Panc1 (cell line): ENCODE results near the gene KLHL30. TPM values are rescaled to one million over a fixed set of nuclear protein-coding genes. Genes with fewer than 3 reads are reported as not detected.
A peak's percentile ranks its signal among the peaks of the same experiment; 100 is the strongest.

ENCODE experiments used
- ATAC-seq: fragments of 200-7000 bp; cut with Tn5 transposase; 2 replicates; pipeline ENCODE4 v1.9.1; 2020; ENCODE audit warnings: mild to moderate bottlenecking, moderate library complexity
- BruUV-seq: library from RNA; stranded (reverse); fragments of 400-500 nt; replicated peaks from 2 replicates; lab custom pipeline; 2021; lab: Mats Ljungman, UMichigan
- CTCF ChIA-PET: fragments of 300-600 bp; sonication (Branson Sonifier 250); formaldehyde crosslinking; loops from one replicate; lab custom pipeline; 2022; ENCODE audit warnings: antibody characterized with exemption; lab: Charles Lee
- POLR2A ChIA-PET: fragments of 300-600 bp; sonication (Branson Sonifier 250); formaldehyde crosslinking; loops from one replicate; lab custom pipeline; 2022; ENCODE audit warnings: antibody characterized with exemption; lab: Charles Lee
- DNase-seq: peaks from one replicate; pipeline ENCODE4 v3.0.0-alpha.2; 2010; ENCODE audit warnings: low read depth, low spot score
- H3K27ac ChIP-seq: 2 replicates; pipeline ENCODE4 v1.5.1; 2011; ENCODE audit warnings: mild to moderate bottlenecking, low read length, inconsistent platforms
- H3K27me3 ChIP-seq: fragments of 200-500 bp; sonication (Bioruptor generic); 2 replicates; pipeline ENCODE4 v1.6.0; 2014; ENCODE audit warnings: low read length, inconsistent platforms; ENCODE audit not compliant: control insufficient read depth, insufficient read depth
- H3K36me3 ChIP-seq: fragments of 200-500 bp; sonication (Bioruptor generic); 2 replicates; pipeline ENCODE4 v1.5.1; 2014; ENCODE audit warnings: inconsistent platforms, mild to moderate bottlenecking, low read length, moderate library complexity; ENCODE audit not compliant: control insufficient read depth, insufficient read depth
- H3K4me1 ChIP-seq: 2 replicates; pipeline ENCODE4 v1.5.1; 2011; ENCODE audit warnings: inconsistent platforms, mild to moderate bottlenecking, low read length, moderate library complexity; ENCODE audit not compliant: control insufficient read depth, insufficient read depth
- H3K4me3 ChIP-seq, 2 experiments: 2 replicates each; pipeline ENCODE4 v1.5.1; 2011 to 2012; ENCODE audit warnings: low read depth in 2 of 2, low read length in 2 of 2, mild to moderate bottlenecking in 2 of 2, inconsistent platforms in 1 of 2, moderate library complexity in 1 of 2
- H3K9me3 ChIP-seq: fragments of 200-500 bp; sonication (Bioruptor generic); 2 replicates; pipeline ENCODE4 v1.5.1; 2014; ENCODE audit warnings: low read depth, mild to moderate bottlenecking, inconsistent platforms, low read length, moderate library complexity; ENCODE audit not compliant: control insufficient read depth, insufficient read depth
- POLR2AphosphoS5 ChIP-seq: IDR thresholded peaks from 2 replicates; pipeline ENCODE4 v1.6.1; 2012; ENCODE audit warnings: mild to moderate bottlenecking, low read depth, low read length, moderate library complexity
- SIN3A ChIP-seq: IDR thresholded peaks from 2 replicates; pipeline ENCODE4 v1.6.1; 2012; ENCODE audit warnings: low read depth, mild to moderate bottlenecking, low read length, moderate library complexity, borderline replicate concordance; ENCODE audit not compliant: insufficient read depth
- TCF7L2 ChIP-seq: IDR thresholded peaks from 2 replicates; pipeline ENCODE4 v1.6.1; 2011; ENCODE audit warnings: mild to moderate bottlenecking, low read depth, low read length, inconsistent platforms
- in situ Hi-C: cut with HindIII; loops from 2 replicates; pipeline ENCODE4 v1.10.0; 2016; ENCODE audit warnings: low sequenced_read_pairs, low pct_unique_long_range_greater_than_20kb
- intact Hi-C: fragments of 100-400 bp; cut with micrococcal nuclease; formaldehyde crosslinking; loops from one replicate; pipeline ENCODE4 v1.10.0; 2022; ENCODE audit not compliant: unreplicated experiment
- total RNA-seq: library from RNA; stranded (reverse); gene quantifications from one replicate; pipeline ENCODE4 v1.2.1, GENCODE V29; 2021; ENCODE audit not compliant: unreplicated experiment
- TF ChIP-seq, protein P1 (sequence below): fragments of 450-650 bp; IDR thresholded peaks from 2 replicates; pipeline ENCODE4 v1.5.1; 2017; ENCODE audit warnings: mild to moderate bottlenecking
- TF ChIP-seq, protein P2 (sequence below), 2 experiments: IDR thresholded peaks; 2 replicates each; pipeline ENCODE4 v1.6.1; 2011 to 2012; ENCODE audit warnings: low read depth in 2 of 2, control low read depth in 1 of 2, low read length in 1 of 2, mild to moderate bottlenecking in 1 of 2, moderate library complexity in 1 of 2; ENCODE audit not compliant: insufficient read depth in 1 of 2

KLHL30 gene
- total RNA-seq, 1 experiment from 2014 or later: 0.26 TPM

DNA sequence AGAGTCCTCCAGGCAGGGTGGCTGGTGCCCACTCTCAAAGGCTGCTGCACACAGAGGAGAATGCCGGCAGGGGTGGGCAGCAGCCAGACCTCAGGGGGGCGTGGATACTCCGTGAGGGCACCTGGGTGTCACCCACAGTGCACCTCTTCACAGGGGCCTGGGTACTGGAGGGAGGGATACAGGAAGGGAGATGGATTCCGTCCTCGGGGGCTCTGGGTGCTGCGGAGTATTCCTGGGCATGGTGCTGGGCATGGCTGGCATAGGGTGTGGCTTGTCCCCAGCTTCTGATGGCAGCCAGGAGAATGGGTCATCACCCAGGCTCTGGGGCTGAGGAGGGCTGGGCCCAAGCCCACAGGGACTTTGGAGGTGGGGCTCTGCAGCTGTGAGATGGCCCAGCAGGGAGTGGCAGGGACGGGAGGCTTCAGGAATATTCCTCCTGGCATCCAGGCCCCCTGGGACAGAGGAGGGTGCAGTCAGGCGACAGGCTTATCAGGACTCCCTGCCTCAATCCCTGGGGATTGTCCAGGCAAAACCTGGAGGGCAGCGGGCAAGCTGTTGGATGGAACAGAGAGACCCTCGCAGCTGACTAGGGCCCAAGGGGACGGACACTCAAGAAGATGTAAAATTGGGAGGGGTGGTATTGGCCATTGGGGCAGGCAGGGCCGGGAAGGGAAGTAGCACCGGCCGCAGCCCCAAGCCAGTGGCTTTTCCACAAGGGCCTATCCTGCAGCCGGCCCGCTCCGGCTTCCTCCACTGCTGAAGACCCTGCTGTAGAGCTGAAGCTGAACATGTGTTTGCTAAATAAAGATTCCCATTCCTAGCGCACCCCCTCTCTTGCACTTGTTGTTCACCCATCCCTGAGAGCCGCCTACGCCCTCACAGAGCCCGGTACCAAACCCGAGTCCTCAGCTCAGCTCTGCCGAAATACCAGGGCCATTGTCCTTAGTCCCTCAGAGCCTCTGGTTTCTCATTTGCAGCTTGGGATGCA, 5.7 kb upstream of the KLHL30 start:
- Histone ChIP-seq H3K27ac (no peak overlapping the region), H3K27me3 (no peaks in the 10 kb centered on the region), H3K36me3 (no peaks in the 10 kb centered on the region), H3K4me3 (no peak overlapping the region), H3K9me3 (no peaks in the 10 kb centered on the region), H3K4me1 (no peaks in the 10 kb centered on the region)
- BruUV-seq: no TSS peak
- ChIA-PET CTCF (no interaction called here), POLR2A (interaction anchor here (0.6 kb wide), 1 partner anchor 9 kb away, joined by 3 read pairs; no protein-coding TSS in a partner anchor)
- TF ChIP-seq POLR2AphosphoS5 (no peak), SIN3A (no peak), TCF7L2 (no peak)
- TF ChIP-seq, protein P1, sequence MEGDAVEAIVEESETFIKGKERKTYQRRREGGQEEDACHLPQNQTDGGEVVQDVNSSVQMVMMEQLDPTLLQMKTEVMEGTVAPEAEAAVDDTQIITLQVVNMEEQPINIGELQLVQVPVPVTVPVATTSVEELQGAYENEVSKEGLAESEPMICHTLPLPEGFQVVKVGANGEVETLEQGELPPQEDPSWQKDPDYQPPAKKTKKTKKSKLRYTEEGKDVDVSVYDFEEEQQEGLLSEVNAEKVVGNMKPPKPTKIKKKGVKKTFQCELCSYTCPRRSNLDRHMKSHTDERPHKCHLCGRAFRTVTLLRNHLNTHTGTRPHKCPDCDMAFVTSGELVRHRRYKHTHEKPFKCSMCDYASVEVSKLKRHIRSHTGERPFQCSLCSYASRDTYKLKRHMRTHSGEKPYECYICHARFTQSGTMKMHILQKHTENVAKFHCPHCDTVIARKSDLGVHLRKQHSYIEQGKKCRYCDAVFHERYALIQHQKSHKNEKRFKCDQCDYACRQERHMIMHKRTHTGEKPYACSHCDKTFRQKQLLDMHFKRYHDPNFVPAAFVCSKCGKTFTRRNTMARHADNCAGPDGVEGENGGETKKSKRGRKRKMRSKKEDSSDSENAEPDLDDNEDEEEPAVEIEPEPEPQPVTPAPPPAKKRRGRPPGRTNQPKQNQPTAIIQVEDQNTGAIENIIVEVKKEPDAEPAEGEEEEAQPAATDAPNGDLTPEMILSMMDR: no peak
- TF ChIP-seq, protein P2, sequence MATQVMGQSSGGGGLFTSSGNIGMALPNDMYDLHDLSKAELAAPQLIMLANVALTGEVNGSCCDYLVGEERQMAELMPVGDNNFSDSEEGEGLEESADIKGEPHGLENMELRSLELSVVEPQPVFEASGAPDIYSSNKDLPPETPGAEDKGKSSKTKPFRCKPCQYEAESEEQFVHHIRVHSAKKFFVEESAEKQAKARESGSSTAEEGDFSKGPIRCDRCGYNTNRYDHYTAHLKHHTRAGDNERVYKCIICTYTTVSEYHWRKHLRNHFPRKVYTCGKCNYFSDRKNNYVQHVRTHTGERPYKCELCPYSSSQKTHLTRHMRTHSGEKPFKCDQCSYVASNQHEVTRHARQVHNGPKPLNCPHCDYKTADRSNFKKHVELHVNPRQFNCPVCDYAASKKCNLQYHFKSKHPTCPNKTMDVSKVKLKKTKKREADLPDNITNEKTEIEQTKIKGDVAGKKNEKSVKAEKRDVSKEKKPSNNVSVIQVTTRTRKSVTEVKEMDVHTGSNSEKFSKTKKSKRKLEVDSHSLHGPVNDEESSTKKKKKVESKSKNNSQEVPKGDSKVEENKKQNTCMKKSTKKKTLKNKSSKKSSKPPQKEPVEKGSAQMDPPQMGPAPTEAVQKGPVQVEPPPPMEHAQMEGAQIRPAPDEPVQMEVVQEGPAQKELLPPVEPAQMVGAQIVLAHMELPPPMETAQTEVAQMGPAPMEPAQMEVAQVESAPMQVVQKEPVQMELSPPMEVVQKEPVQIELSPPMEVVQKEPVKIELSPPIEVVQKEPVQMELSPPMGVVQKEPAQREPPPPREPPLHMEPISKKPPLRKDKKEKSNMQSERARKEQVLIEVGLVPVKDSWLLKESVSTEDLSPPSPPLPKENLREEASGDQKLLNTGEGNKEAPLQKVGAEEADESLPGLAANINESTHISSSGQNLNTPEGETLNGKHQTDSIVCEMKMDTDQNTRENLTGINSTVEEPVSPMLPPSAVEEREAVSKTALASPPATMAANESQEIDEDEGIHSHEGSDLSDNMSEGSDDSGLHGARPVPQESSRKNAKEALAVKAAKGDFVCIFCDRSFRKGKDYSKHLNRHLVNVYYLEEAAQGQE (IDR thresholded peaks at IDR 0.05; ENCODE audit: insufficient read depth in 1 of 2, low read depth in 2 of 2, low read length in 1 of 2): no peak
- no peak for DNase-seq
- ATAC-seq: no peak
- in situ Hi-C loops (no loop called here), intact Hi-C loops (no loop called here)

DNA sequence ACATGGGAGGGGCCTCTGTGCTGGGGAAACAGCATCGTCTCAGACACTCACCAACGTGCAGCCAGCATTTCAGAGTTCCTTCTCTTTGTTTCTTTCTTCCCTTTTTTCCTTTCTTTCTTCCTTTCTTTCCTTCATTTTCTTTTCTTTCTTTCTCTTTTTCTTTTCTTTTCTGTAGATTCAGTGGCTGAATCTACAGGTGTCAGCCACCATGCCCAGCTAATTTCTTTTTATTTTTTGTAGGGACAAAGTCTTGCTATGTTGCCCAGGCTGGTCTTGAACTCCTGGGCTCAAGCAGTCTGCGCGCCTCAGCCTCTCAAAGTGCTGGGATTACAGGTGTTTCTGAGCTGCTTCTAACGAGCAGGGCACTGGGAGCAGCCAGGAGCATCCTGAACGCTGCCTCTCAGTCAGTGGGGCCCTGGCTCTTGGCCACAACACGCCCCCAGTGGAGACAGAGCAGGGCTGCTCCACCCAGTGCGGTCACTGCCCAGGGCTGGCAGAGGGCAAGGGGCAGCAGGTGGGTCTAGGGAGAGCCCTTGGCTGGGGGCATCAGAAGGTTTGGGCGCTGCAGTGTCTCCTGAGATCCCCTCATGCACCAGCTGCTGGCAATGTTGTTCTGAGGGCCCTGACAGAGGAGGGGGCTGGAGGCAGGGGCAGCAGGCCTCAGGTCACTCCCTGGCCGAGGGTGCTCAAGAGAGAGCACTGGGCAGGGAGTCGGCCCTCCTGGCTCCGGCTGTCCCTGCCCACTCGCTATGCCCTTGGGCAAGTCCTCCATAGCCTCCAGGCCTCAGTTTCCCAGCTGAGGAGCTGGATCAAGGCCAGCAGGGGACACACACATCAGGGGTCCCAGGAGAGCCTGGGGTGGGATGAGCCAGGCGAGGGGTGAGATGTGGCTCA, 4.7 kb upstream of the KLHL30 start:
- CTCF ChIA-PET: no interaction called here
- Histone ChIP-seq H3K27me3 (no peaks in the 10 kb centered on the region), H3K9me3 (no peaks in the 10 kb centered on the region), H3K4me3 (no peak overlapping the region), H3K4me1 (no peaks in the 10 kb centered on the region), H3K27ac (no peak overlapping the region), H3K36me3 (no peaks in the 10 kb centered on the region)
- POLR2A ChIA-PET: interaction anchor here (0.6 kb wide), 2 partner anchors 8 to 60 kb away, joined by 3 read pairs; no protein-coding TSS in a partner anchor
- BruUV-seq: no TSS peak
- DNase-seq (no peak), ATAC-seq (peak; percentile 36; the same call in 1 of the 2 replicates)
- in situ Hi-C loops (no loop called here), intact Hi-C loops (no loop called here)
- TF ChIP-seq POLR2AphosphoS5: no peak
- TF ChIP-seq, protein P1: no peak
- TF ChIP-seq TCF7L2: no peak
- no peak for TF ChIP-seq SIN3A
- TF ChIP-seq, protein P2 (IDR thresholded peaks at IDR 0.05; ENCODE audit: insufficient read depth in 1 of 2, low read depth in 2 of 2, low read length in 1 of 2): no peak
